HEK293 (cell line): ENCODE measurements around the gene PIGW.

ENCODE experiments used
- ATF2 ChIP-seq: fragments of 450-650 bp; formaldehyde crosslinking; IDR thresholded peaks from 2 replicates; pipeline ENCODE4 v1.5.1; 2016; ENCODE audit warnings: missing biosample characterization, missing genetic modification characterization, low read depth
- FEZF1 ChIP-seq: fragments of 450-650 bp; formaldehyde crosslinking; IDR thresholded peaks from 2 replicates; pipeline ENCODE4 v1.5.1; 2016; ENCODE audit warnings: missing biosample characterization, missing genetic modification characterization
- GLI4 ChIP-seq: fragments of 450-650 bp; formaldehyde crosslinking; IDR thresholded peaks from 2 replicates; pipeline ENCODE4 v1.5.1; 2016; ENCODE audit warnings: missing biosample characterization, missing genetic modification characterization
- INSM2 ChIP-seq: fragments of 450-650 bp; formaldehyde crosslinking; IDR thresholded peaks from 2 replicates; pipeline ENCODE4 v1.5.1; 2016; ENCODE audit warnings: missing biosample characterization, missing genetic modification characterization
- KLF1 ChIP-seq: fragments of 450-650 bp; formaldehyde crosslinking; IDR thresholded peaks from 2 replicates; pipeline ENCODE4 v1.5.1; 2016; ENCODE audit warnings: missing biosample characterization, missing genetic modification characterization
- MZF1 ChIP-seq: fragments of 450-650 bp; formaldehyde crosslinking; IDR thresholded peaks from 2 replicates; pipeline ENCODE4 v1.5.1; 2017; ENCODE audit warnings: missing biosample characterization, missing genetic modification characterization, borderline replicate concordance
- OSR2 ChIP-seq: fragments of 450-650 bp; formaldehyde crosslinking; IDR thresholded peaks from 2 replicates; pipeline ENCODE4 v1.5.1; 2016; ENCODE audit warnings: missing biosample characterization, missing genetic modification characterization
- OVOL3 ChIP-seq: fragments of 450-650 bp; formaldehyde crosslinking; IDR thresholded peaks from 2 replicates; pipeline ENCODE4 v1.5.1; 2016; ENCODE audit warnings: missing biosample characterization, missing genetic modification characterization
- PATZ1 ChIP-seq: fragments of 450-650 bp; formaldehyde crosslinking; IDR thresholded peaks from 2 replicates; pipeline ENCODE4 v1.5.1; 2016; ENCODE audit warnings: missing biosample characterization, missing genetic modification characterization
- SCRT2 ChIP-seq: fragments of 450-650 bp; formaldehyde crosslinking; IDR thresholded peaks from 2 replicates; pipeline ENCODE4 v1.5.1; 2016; ENCODE audit warnings: missing biosample characterization, missing genetic modification characterization
- ZBTB26 ChIP-seq: fragments of 450-650 bp; formaldehyde crosslinking; optimal IDR thresholded peaks from 2 replicates; pipeline ENCODE3; 2016; ENCODE audit warnings: missing biosample characterization, mild to moderate bottlenecking, missing genetic modification characterization
- ZBTB8A ChIP-seq: fragments of 450-650 bp; formaldehyde crosslinking; IDR thresholded peaks from 2 replicates; pipeline ENCODE4 v1.5.1; 2016; ENCODE audit warnings: missing biosample characterization, missing genetic modification characterization
- ZNF114 ChIP-seq: fragments of 450-650 bp; formaldehyde crosslinking; IDR thresholded peaks from 2 replicates; pipeline ENCODE4 v1.5.0; 2017; ENCODE audit warnings: missing biosample characterization, missing genetic modification characterization
- ZNF211 ChIP-seq: fragments of 450-650 bp; formaldehyde crosslinking; IDR thresholded peaks from 2 replicates; pipeline ENCODE4 v1.5.1; 2016; ENCODE audit warnings: low read depth, missing biosample characterization, missing genetic modification characterization
- ZNF223 ChIP-seq: fragments of 450-650 bp; formaldehyde crosslinking; IDR thresholded peaks from 2 replicates; pipeline ENCODE4 v1.5.1; 2016; ENCODE audit warnings: missing biosample characterization, missing genetic modification characterization
- ZNF335 ChIP-seq: fragments of 450-650 bp; formaldehyde crosslinking; conservative IDR thresholded peaks from 2 replicates; pipeline ENCODE4 v1.5.1; 2016; ENCODE audit warnings: missing biosample characterization, missing genetic modification characterization
- ZNF362 ChIP-seq: fragments of 450-650 bp; formaldehyde crosslinking; IDR thresholded peaks from 2 replicates; pipeline ENCODE4 v1.5.1; 2016; ENCODE audit warnings: missing biosample characterization, missing genetic modification characterization
- ZNF366 ChIP-seq: fragments of 450-650 bp; formaldehyde crosslinking; conservative IDR thresholded peaks from 2 replicates; pipeline ENCODE4 v1.5.1; 2016; ENCODE audit warnings: missing biosample characterization, missing genetic modification characterization
- ZNF510 ChIP-seq: fragments of 450-650 bp; formaldehyde crosslinking; IDR thresholded peaks from 2 replicates; pipeline ENCODE4 v1.5.1; 2018; ENCODE audit warnings: mild to moderate bottlenecking, missing genetic modification characterization, missing biosample characterization; ENCODE audit not compliant: insufficient replicate concordance
- ZNF639 ChIP-seq: fragments of 450-650 bp; formaldehyde crosslinking; IDR thresholded peaks from 2 replicates; pipeline ENCODE4 v1.5.1; 2016; ENCODE audit warnings: missing biosample characterization, missing genetic modification characterization
- ZNF660 ChIP-seq: fragments of 450-650 bp; IDR thresholded peaks from 2 replicates; pipeline ENCODE4 v1.5.1; 2018; ENCODE audit warnings: missing biosample characterization, mild to moderate bottlenecking, missing genetic modification characterization
- ZNF707 ChIP-seq: fragments of 450-650 bp; formaldehyde crosslinking; IDR thresholded peaks from 2 replicates; pipeline ENCODE4 v1.5.1; 2016; ENCODE audit warnings: missing biosample characterization, missing genetic modification characterization
- ZNF76 ChIP-seq: fragments of 450-650 bp; formaldehyde crosslinking; IDR thresholded peaks from 2 replicates; pipeline ENCODE4; 2016; ENCODE audit warnings: low read depth, missing biosample characterization, missing genetic modification characterization, borderline replicate concordance
- ZNF791 ChIP-seq: fragments of 450-650 bp; formaldehyde crosslinking; IDR thresholded peaks from 2 replicates; pipeline ENCODE4 v1.5.1; 2016; ENCODE audit warnings: missing biosample characterization, missing genetic modification characterization
- ZNF792 ChIP-seq: fragments of 450-650 bp; formaldehyde crosslinking; IDR thresholded peaks from 2 replicates; pipeline ENCODE4 v1.5.1; 2016; ENCODE audit warnings: missing biosample characterization, missing genetic modification characterization
- ZSCAN30 ChIP-seq: fragments of 450-650 bp; IDR thresholded peaks from 2 replicates; pipeline ENCODE4 v1.5.1; 2018; ENCODE audit warnings: missing biosample characterization, mild to moderate bottlenecking, missing genetic modification characterization, moderate library complexity
- ZSCAN4 ChIP-seq: fragments of 450-650 bp; formaldehyde crosslinking; IDR thresholded peaks from 2 replicates; pipeline ENCODE4 v1.5.1; 2017; ENCODE audit warnings: missing biosample characterization, missing genetic modification characterization
- ZXDB ChIP-seq: fragments of 450-650 bp; formaldehyde crosslinking; IDR thresholded peaks from 2 replicates; pipeline ENCODE4 v1.5.1; 2016; ENCODE audit warnings: missing biosample characterization, missing genetic modification characterization

Gene PIGW

GRCh38 chr17:36533935-36534839 lies 600 bp upstream of the PIGW start (continued):
- peak; percentile 58; the same call in 1 of the 2 replicates for TF ChIP-seq ZNF76
- TF ChIP-seq ZNF335 (tag by site-specific recombination) = peak; percentile 99
- TF ChIP-seq ZNF223 (tag by site-specific recombination) = no peak
- 0 out of 2 replicates have a peak, but pooled peaks have one; percentile 6 for TF ChIP-seq ZSCAN30
- TF ChIP-seq ZBTB26 = no peak
- TF ChIP-seq SCRT2 (tag by site-specific recombination) = no peak; the same call in 1 of the 2 replicates
- TF ChIP-seq ZNF792 (tag by site-specific recombination) = no peak
- no peak for TF ChIP-seq ZNF114
- peak; percentile 36 for TF ChIP-seq ZBTB8A (tag by site-specific recombination)
- TF ChIP-seq ZXDB = 0 out of 2 replicates have a peak, but pooled peaks have one; percentile 41
- TF ChIP-seq OVOL3 (tag by site-specific recombination) = no peak
- TF ChIP-seq ZNF362 = no peak
- TF ChIP-seq ZNF791 = no peak
- TF ChIP-seq GLI4 (tag by site-specific recombination) = 0 out of 2 replicates have a peak, but pooled peaks have one; percentile 81
- no peak for TF ChIP-seq ZNF510
- TF ChIP-seq ZSCAN4 (tag by site-specific recombination) = peak; percentile 23
- TF ChIP-seq ZNF639 (tag by site-specific recombination) = peak; percentile 62; the same call in 1 of the 2 replicates
- no peak for TF ChIP-seq ATF2 (tag by site-specific recombination)
- TF ChIP-seq OSR2 = no peak
- peak; percentile 92 for TF ChIP-seq PATZ1 (tag by site-specific recombination)
- no peak; the same call in 1 of the 2 replicates for TF ChIP-seq KLF1 (tag by site-specific recombination)
- peak; percentile 77; the same call in 1 of the 2 replicates for TF ChIP-seq ZNF366 (tag by site-specific recombination)
- no peak for TF ChIP-seq ZNF707
- peak; percentile 45 for TF ChIP-seq ZNF660 (tag by site-specific recombination)
- TF ChIP-seq MZF1 (tag by site-specific recombination) = peak; percentile 43; the same call in 1 of the 2 replicates
- no peak for TF ChIP-seq FEZF1 (tag by site-specific recombination)
- TF ChIP-seq INSM2 (tag by site-specific recombination) = no peak
- no peak for TF ChIP-seq ZNF211 (tag by site-specific recombination)
